Omental fat pad (tissue), 4 donors: ENCODE measurements around the gene CNGB1. TPM values are rescaled to one million over a fixed set of nuclear protein-coding genes. Genes with fewer than 3 reads are reported as not detected.

ENCODE experiments used
- ATAC-seq: fragments of 150-250 bp; one replicate; pipeline ENCODE4 v1.9.1; 2016; ENCODE audit warnings: mild to moderate bottlenecking, moderate library complexity; ENCODE audit not compliant: low FRiP score
- DNase-seq: peaks from one replicate; pipeline ENCODE4 v3.0.0-alpha.2; 2019; ENCODE audit warnings: low spot score
- total RNA-seq, 4 donors: library from RNA; depleted of rRNA; stranded (reverse); fragments of >200 nt; gene quantifications; one replicate each; pipeline ENCODE4 v1.1.0, GENCODE V29; 2016
- TF ChIP-seq, protein P1 (sequence below), 3 donors: fragments of 450-650 bp; IDR thresholded peaks; one replicate each; pipeline ENCODE4 v1.5.1; 2016 to 2017; ENCODE audit warnings: antibody characterized with exemption in 3 of 3, mild to moderate bottlenecking in 3 of 3, moderate library complexity in 2 of 3

Gene CNGB1
- total RNA-seq, 4 donors from 2014 or later: not detected

DNA sequence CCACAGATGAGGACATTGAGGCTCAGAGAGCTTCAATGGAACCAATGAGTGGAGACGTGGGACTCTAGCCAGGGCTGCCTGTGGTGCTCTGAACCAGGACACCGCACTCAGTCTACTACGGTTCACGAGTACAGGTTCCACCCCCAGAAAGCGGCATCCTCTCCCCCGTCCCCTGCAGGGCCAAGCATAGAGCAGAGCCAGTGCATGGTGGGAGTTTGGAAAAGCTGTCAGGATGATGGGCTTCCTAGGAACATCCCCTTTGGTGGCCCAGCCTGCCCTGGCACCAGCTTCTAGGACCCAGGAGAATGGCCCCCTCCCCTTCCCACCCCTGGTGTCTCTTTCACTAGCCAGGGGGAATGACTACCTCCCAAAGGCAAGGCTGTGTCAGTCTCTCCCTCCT, 21.2 kb upstream of the CNGB1 start:
- no peak for ATAC-seq
- no peak for DNase-seq
- TF ChIP-seq, protein P1, sequence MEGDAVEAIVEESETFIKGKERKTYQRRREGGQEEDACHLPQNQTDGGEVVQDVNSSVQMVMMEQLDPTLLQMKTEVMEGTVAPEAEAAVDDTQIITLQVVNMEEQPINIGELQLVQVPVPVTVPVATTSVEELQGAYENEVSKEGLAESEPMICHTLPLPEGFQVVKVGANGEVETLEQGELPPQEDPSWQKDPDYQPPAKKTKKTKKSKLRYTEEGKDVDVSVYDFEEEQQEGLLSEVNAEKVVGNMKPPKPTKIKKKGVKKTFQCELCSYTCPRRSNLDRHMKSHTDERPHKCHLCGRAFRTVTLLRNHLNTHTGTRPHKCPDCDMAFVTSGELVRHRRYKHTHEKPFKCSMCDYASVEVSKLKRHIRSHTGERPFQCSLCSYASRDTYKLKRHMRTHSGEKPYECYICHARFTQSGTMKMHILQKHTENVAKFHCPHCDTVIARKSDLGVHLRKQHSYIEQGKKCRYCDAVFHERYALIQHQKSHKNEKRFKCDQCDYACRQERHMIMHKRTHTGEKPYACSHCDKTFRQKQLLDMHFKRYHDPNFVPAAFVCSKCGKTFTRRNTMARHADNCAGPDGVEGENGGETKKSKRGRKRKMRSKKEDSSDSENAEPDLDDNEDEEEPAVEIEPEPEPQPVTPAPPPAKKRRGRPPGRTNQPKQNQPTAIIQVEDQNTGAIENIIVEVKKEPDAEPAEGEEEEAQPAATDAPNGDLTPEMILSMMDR (IDR thresholded peaks at IDR 0.05): no peak

DNA sequence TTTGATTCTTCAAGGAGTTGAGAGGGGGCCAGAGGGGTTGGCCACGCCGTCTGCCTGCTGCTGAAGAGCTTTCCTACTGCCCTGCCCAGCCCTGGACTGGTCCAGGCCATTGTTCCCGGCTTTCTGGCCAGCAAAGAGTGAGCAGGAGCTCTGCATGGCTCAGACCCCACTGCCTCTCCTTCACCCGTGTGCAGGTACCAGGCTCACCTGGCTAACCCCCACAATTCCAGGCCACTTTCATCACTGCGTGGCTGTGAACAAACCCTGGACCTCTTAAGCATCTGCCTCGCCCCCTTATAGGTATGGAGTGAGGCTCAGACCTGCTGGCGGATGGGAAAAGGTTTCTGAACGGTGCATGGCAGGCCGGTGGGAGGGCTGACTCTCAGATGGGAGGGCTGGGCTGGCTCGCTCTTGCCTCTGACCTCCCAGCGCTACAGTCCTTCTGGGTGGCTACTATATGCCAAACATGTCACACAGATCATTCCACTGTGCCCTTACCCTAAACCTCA, 20.7 kb upstream of the CNGB1 start:
- ATAC-seq (no peak), DNase-seq (no peak)
- TF ChIP-seq, protein P1 (IDR thresholded peaks at IDR 0.05): no peak

DNA sequence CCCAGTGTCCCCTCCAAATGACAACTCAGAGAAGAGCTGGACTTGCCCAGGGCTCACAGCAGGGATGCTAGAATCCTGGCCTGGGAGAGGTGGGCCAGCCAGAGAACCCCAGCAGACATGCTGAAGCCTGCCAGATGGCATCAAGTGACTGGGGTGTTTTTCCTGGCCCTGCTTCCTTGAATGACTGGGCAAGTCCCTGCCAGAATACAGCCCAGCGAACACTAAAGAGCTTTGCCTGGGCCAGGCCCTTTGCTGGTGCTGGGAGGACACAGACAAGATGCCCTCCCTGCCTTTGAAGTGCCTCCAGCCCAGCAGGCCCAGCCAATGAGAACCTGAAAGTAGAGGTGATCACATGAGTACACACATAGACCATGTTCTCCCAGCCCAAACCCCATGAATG, 18.0 kb upstream of the CNGB1 start:
- TF ChIP-seq, protein P1 (IDR thresholded peaks at IDR 0.05): no peak
- DNase-seq (no peak), ATAC-seq (no peak)

DNA sequence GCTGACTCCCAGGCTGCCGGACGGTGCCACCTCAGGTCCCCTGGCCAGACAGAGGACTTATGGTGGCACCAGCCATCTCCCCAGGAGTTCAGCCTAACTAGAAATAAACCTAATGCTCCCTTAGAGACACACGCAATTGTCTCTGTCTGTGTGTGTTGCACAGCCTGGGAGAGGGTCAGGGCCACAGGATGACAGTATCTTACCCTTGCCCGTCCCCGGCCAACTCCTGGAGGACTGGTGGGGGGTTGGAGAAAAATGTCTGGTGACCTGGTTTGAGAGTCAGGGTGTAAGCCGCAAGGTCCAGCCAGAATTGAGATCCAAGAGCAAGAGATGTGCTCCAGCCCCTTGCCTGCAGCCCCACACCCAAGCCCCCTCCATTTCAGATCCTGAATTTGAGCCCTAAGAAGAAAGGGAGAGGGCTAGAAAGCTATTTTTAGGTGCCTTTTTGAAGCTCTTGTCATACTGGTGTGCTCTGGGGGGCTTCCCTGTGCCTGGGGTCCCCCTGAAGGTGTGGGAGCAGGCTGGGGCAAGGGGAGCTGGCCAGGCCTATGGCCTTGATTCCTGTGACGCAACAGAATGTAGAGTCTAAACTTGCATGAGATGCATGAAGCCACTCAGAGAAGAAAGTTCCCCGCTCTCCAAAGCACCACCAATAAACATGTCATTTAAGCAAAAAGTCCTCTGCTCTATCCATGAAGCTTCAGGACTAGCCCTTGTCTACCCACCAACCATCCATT, 16.7 kb upstream of the CNGB1 start:
- TF ChIP-seq, protein P1 (IDR thresholded peaks at IDR 0.05): no peak
- ATAC-seq (no peak), DNase-seq (no peak)

DNA sequence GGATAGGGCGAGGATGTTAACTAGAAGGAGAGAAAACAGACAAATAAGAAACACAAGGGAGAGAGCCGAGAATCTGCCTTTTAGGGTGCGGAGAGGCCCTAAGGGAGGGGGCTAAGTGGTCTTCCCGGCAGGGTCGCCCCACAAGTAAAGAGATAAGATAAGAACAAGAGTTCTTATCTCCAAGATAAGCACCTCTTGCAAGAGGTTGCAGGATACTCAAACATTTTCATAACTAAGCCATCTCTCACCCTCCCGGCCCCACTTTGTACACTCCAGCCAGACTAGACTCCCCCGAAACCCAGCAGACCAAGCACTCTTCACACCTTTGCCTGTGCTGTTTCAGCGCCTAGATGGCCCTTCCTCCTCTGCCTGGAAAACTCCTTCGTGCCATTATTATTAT, 15.3 kb upstream of the CNGB1 start:
- TF ChIP-seq, protein P1 (IDR thresholded peaks at IDR 0.05): no peak
- no peak for ATAC-seq
- no peak for DNase-seq

DNA sequence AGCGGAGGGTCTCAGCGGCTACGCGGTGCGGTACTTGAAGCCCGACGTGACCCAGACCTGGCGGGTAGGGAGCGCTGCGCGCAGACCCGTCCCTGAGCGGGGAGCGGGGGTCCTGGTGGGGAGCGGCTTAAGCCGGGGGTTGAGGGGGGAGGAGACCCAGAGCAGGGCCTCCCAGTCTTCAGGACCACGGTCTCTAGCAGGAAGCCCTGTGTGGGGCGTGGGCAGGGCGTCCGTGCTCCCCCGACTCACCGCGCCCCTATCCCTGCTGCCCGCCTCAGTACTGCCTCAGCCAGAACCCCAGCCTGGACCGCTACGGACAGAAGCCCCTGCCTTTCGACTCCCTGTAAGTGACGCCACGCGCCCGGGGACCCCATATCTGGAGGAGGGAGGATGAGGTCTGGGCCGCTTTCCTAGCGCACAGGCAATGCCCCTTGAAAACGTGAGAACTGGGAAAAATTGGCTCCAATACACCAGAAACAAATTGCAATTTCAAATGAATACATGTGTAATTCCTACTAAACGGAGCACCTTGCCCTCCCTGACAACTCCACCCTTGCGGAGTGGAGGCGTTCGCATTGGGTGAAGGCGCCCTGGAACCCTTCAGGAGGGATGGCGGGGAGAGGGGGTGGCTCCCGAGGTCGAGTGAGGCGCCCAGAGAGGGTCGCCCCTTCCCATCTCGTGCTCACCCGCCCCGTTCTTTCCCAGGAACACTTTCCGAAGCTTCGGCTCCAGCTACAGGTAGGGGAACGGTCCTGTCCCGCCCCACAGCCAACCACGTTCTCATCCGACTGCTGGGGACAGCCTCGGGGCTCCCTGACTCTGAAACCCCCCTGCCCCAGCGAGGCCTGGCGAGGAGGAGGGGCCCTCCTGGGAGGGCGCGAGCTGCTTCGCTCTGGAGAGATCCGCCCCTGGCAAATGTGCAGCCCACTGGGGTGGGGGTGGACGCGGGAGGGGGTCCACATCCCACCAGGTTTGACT, 14.6 kb upstream of the CNGB1 start:
- ATAC-seq (peak; percentile 73), DNase-seq (no peak)
- TF ChIP-seq, protein P1 (IDR thresholded peaks at IDR 0.05): no peak
